PC-9 (cell line): Measurements from ENCODE around the gene PALLD. TPM values are rescaled to one million over a fixed set of nuclear protein-coding genes. Genes with fewer than 3 reads are reported as not detected.

Experiments
- BruUV-seq: library from RNA; stranded (reverse); fragments of 400-500 nt; replicated peaks from 2 replicates; lab custom pipeline; 2021; lab: Mats Ljungman, UMichigan
- CTCF ChIA-PET: fragments of 300-600 bp; sonication (Branson Sonifier 250); formaldehyde crosslinking; loops from one replicate; lab custom pipeline; 2022; ENCODE audit warnings: antibody characterized with exemption; lab: Charles Lee
- POLR2A ChIA-PET: fragments of 300-600 bp; sonication (Branson Sonifier 250); formaldehyde crosslinking; loops from one replicate; lab custom pipeline; 2022; ENCODE audit warnings: antibody characterized with exemption; ENCODE audit not compliant: unreplicated experiment; lab: Charles Lee
- DNase-seq, 2 experiments: peaks; one replicate each; pipeline versions ENCODE4 v3.0.0 to v3.0.0-alpha.2; 2015 to 2022; ENCODE audit warnings: mixed read lengths in 1 of 2
- H2AFZ ChIP-seq: fragments of 200-600 bp; sonication (generic); 2 replicates; pipeline ENCODE4 v1.8.1; 2017; ENCODE audit warnings: antibody characterized with exemption
- H3F3A ChIP-seq: fragments of 200-600 bp; sonication (generic); 2 replicates; pipeline ENCODE4 v1.8.1; 2017; ENCODE audit warnings: antibody characterized with exemption, mild to moderate bottlenecking, low read depth; ENCODE audit not compliant: insufficient read depth
- H3K27ac ChIP-seq: fragments of 200-600 bp; sonication (generic); 2 replicates; pipeline ENCODE4 v1.6.1; 2016; ENCODE audit warnings: mixed run types
- H3K27me3 ChIP-seq: fragments of 200-600 bp; sonication (generic); 2 replicates; pipeline ENCODE4 v1.6.1; 2016; ENCODE audit warnings: low read depth, mixed run types; ENCODE audit not compliant: insufficient read depth
- H3K36me3 ChIP-seq: fragments of 200-600 bp; sonication (generic); 2 replicates; pipeline ENCODE4 v1.6.1; 2016; ENCODE audit warnings: low read depth, mixed run types
- H3K4me1 ChIP-seq: fragments of 200-600 bp; sonication (generic); replicated peaks from 2 replicates; pipeline ENCODE4 v1.6.1; 2016; ENCODE audit warnings: mixed run types; ENCODE audit not compliant: insufficient read depth
- H3K4me2 ChIP-seq: fragments of 200-600 bp; sonication (generic); 2 replicates; pipeline ENCODE4 v1.6.1; 2017; ENCODE audit warnings: mixed run types
- H3K4me3 ChIP-seq: fragments of 200-600 bp; sonication (generic); 2 replicates; pipeline ENCODE4 v1.6.1; 2016; ENCODE audit warnings: mixed run types
- H3K79me2 ChIP-seq: fragments of 200-600 bp; sonication (generic); 2 replicates; pipeline ENCODE4 v1.6.1; 2017; ENCODE audit warnings: low read depth, mixed run types
- H3K9me2 ChIP-seq: fragments of 200-600 bp; sonication (generic); 2 replicates; pipeline ENCODE4 v1.8.1; 2017; ENCODE audit warnings: mild to moderate bottlenecking; ENCODE audit not compliant: insufficient read depth
- H3K9me3 ChIP-seq: fragments of 200-600 bp; sonication (generic); 2 replicates; pipeline ENCODE4 v1.8.1; 2016; ENCODE audit warnings: low read depth; ENCODE audit not compliant: insufficient read depth
- H4K20me1 ChIP-seq: fragments of 200-600 bp; sonication (generic); 2 replicates; pipeline ENCODE4 v1.8.1; 2017; ENCODE audit not compliant: insufficient read depth
- EZH2 ChIP-seq: fragments of 200-600 bp; sonication (generic); IDR thresholded peaks from 2 replicates; pipeline ENCODE4 v1.8.0; 2017; ENCODE audit warnings: antibody characterized with exemption, low read depth
- intact Hi-C: fragments of 100-400 bp; cut with micrococcal nuclease; formaldehyde crosslinking; loops from one replicate; pipeline ENCODE4 v1.10.0; 2022; ENCODE audit not compliant: unreplicated experiment
- total RNA-seq: library from RNA; stranded (reverse); gene quantifications from 2 replicates; pipeline ENCODE4 v1.2.3, GENCODE V29; 2021
- TF ChIP-seq, protein P1 (sequence below): fragments of 200-600 bp; sonication (generic); conservative IDR thresholded peaks from 2 replicates; pipeline ENCODE4 v1.6.1; 2017; ENCODE audit warnings: mixed run types, antibody characterized with exemption, mild to moderate bottlenecking, moderate library complexity

Gene PALLD
- total RNA-seq, 1 experiment from 2014 or later, result 156 TPM

- Histone ChIP-seq H4K20me1 (no peaks in the 10 kb centered on the region), H3K27me3 (no peaks in the 10 kb centered on the region), H2AFZ (no peak overlapping the region), H3K27ac (no peak overlapping the region), H3K4me2 (no peak overlapping the region), H3K36me3 (no peaks in the 10 kb centered on the region), H3K9me2 (no peaks in the 10 kb centered on the region), H3F3A (no peaks in the 10 kb centered on the region), H3K79me2 (no peaks in the 10 kb centered on the region), H3K4me1 (no peaks in the 10 kb centered on the region), H3K4me3 (no peak overlapping the region), H3K9me3 (no peaks in the 10 kb centered on the region)
- no peak for TF ChIP-seq EZH2
- TF ChIP-seq, protein P1, sequence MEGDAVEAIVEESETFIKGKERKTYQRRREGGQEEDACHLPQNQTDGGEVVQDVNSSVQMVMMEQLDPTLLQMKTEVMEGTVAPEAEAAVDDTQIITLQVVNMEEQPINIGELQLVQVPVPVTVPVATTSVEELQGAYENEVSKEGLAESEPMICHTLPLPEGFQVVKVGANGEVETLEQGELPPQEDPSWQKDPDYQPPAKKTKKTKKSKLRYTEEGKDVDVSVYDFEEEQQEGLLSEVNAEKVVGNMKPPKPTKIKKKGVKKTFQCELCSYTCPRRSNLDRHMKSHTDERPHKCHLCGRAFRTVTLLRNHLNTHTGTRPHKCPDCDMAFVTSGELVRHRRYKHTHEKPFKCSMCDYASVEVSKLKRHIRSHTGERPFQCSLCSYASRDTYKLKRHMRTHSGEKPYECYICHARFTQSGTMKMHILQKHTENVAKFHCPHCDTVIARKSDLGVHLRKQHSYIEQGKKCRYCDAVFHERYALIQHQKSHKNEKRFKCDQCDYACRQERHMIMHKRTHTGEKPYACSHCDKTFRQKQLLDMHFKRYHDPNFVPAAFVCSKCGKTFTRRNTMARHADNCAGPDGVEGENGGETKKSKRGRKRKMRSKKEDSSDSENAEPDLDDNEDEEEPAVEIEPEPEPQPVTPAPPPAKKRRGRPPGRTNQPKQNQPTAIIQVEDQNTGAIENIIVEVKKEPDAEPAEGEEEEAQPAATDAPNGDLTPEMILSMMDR, result no peak
- CTCF ChIA-PET, result no interaction called here
- intact Hi-C loops, result no loop called here
- no peak for DNase-seq
- BruUV-seq, result no TSS peak
- POLR2A ChIA-PET, result no interaction called here
These were observed 80.8 kb downstream of the PALLD start for GRCh38 chr4:168577624-168578023.

- Histone ChIP-seq H3F3A (no peaks in the 10 kb centered on the region), H3K4me2 (no peak overlapping the region), H4K20me1 (no peaks in the 10 kb centered on the region), H3K9me3 (no peaks in the 10 kb centered on the region), H3K9me2 (no peaks in the 10 kb centered on the region), H3K79me2 (no peaks in the 10 kb centered on the region), H3K27me3 (no peaks in the 10 kb centered on the region), H3K36me3 (no peaks in the 10 kb centered on the region), H2AFZ (no peak overlapping the region), H3K4me3 (no peak overlapping the region), H3K4me1 (peaks cover 11% of the 10 kb centered on the region; the same call in 1 of the 2 replicates), H3K27ac (no peak overlapping the region)
- no TSS peak for BruUV-seq
- ChIA-PET POLR2A (no interaction called here), CTCF (no interaction called here)
- DNase-seq, result no peak
- intact Hi-C loops, result loop anchor here (10.0 kb wide), 1 partner anchor 395 kb away; no protein-coding TSS in a partner anchor
- no peak for TF ChIP-seq EZH2
- TF ChIP-seq, protein P1, result no peak
These were observed 83.4 kb downstream of the PALLD start for GRCh38 chr4:168580228-168580627.

GRCh38 chr4:168584321-168584771, 87.5 kb downstream of the PALLD start:
- Histone ChIP-seq H3F3A (peaks cover 29% of the 10 kb centered on the region), H4K20me1 (no peaks in the 10 kb centered on the region), H3K27ac (0 out of 2 replicates have a peak overlapping the region, but pooled peaks have one; percentile 10), H3K27me3 (no peaks in the 10 kb centered on the region), H3K9me2 (no peaks in the 10 kb centered on the region), H3K4me1 (peaks cover 45% of the 10 kb centered on the region), H3K4me3 (no peak overlapping the region), H3K36me3 (no peaks in the 10 kb centered on the region), H3K4me2 (no peak overlapping the region), H3K9me3 (no peaks in the 10 kb centered on the region), H2AFZ (no peak overlapping the region), H3K79me2 (no peaks in the 10 kb centered on the region)
- TF ChIP-seq, protein P1, result no peak
- no peak for TF ChIP-seq EZH2
- ChIA-PET POLR2A (no interaction called here), CTCF (interaction anchor here (0.6 kb wide), 1 partner anchor 164 kb away, joined by 5 read pairs; no protein-coding TSS in a partner anchor)
- DNase-seq, result no peak
- intact Hi-C loops, result loop anchor here (2.0 to 10.0 kb wide), 4 partner anchors 16 to 400 kb away; no protein-coding TSS in a partner anchor
- no TSS peak for BruUV-seq
